Activated naive CD8-positive, alpha-beta T cell treated with anti-CD3 and anti-CD28 coated beads, Interleukin-2, amount 10 ng/mL, durations not matched to agents 7 days and 5 days (primary cell): ENCODE measurements around the gene HSPB7. TPM values are rescaled to one million over a fixed set of nuclear protein-coding genes. Genes with fewer than 3 reads are reported as not detected.
A peak's percentile ranks its signal among the peaks of the same experiment; 100 is the strongest.

ENCODE experiments used
- ATAC-seq: fragments of 150-1000 bp; cut with Tn5 transposase; one replicate; pipeline ENCODE4 v1.10.0; 2021; ENCODE audit warnings: low read depth, moderate library complexity
- POLR2A ChIA-PET: fragments of 350-600 bp; sonication (Branson Sonifier 250); formaldehyde crosslinking; loops from one replicate; lab custom pipeline; 2021; ENCODE audit warnings: antibody characterized with exemption; lab: Charles Lee
- DNase-seq: peaks from one replicate; pipeline ENCODE4 v3.0.0; 2021
- H3K27ac Mint-ChIP-seq: one replicate; pipeline ENCODE4 v1.8.0; 2022; ENCODE audit warnings: mild to moderate bottlenecking, mixed read lengths
- H3K27me3 Mint-ChIP-seq: one replicate; pipeline ENCODE4 v1.8.0; 2022; ENCODE audit warnings: mild to moderate bottlenecking, moderate library complexity, mixed read lengths
- H3K36me3 Mint-ChIP-seq: one replicate; pipeline ENCODE4 v1.8.0; 2021; ENCODE audit warnings: mild to moderate bottlenecking, mixed read lengths
- H3K4me1 Mint-ChIP-seq: one replicate; pipeline ENCODE4 v1.8.0; 2021; ENCODE audit warnings: mixed read lengths
- H3K4me3 Mint-ChIP-seq: one replicate; pipeline ENCODE4 v1.8.0; 2022; ENCODE audit warnings: mild to moderate bottlenecking, moderate library complexity, mixed read lengths
- H3K9me3 Mint-ChIP-seq: one replicate; pipeline ENCODE4 v1.8.0; 2021; ENCODE audit warnings: mixed read lengths
- total RNA-seq, 2 experiments: library from RNA; stranded (reverse); gene quantifications; one replicate each; pipeline ENCODE4 v1.2.3, GENCODE V29; 2021

HSPB7 gene
- total RNA-seq, 2 experiments from 2014 or later = not detected

DNA sequence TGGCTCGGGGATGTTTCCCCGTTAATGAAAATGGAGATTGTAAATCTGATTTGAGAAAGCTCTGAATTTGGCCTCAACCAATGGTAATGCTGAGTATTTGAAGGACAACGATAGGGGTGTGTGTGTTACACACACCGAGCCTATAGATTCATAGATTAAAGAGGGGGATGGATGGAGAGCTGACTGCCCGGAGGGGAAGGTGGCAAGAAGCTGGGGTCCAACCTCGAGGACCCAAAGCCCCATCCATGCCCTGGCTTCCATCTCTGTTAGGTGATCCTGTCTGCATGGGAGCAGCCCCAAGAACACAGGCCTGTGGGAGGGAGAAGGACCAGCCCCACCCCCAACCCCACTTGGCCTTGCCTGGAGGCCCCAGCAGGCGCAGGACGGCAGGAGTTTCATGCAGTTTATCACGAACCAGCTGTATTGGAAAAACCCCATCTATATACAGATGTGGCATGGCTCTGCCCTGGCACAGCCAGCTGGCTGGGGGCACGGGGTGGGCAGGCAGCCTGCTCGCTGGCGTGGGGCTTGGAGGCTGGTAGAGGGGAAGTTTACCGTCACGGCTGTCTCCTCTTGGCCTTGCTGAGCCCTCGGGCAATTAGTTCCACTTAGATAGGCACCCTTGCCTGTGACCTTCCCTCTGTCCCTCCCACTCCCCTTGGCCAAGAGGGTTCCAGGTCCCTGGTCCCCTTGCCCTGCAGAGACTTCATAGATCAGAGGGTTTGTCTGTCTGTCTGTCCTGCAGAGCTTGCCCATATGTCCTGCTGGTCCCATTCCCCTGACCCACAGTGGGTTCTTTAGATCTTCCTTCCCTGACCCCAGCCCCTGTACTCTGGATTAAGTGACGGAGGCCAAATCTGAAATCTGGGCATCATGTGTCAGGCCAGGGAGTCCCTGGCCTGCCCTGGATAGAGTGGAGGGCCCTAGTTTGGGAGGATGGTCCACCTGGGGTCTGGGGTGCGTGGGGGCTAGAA, 3.0 kb downstream of the HSPB7 start:
- DNase-seq (no peak), ATAC-seq (no peak)
- H3K4me3 Mint-ChIP-seq = no peak overlapping the region
- H3K4me1 Mint-ChIP-seq = no peaks in the 10 kb centered on the region
- H3K9me3 Mint-ChIP-seq = no peaks in the 10 kb centered on the region
- POLR2A ChIA-PET = no interaction called here
- peaks cover 14% of the 10 kb centered on the region for H3K27me3 Mint-ChIP-seq
- H3K36me3 Mint-ChIP-seq = no peaks in the 10 kb centered on the region
- no peak overlapping the region for H3K27ac Mint-ChIP-seq

DNA sequence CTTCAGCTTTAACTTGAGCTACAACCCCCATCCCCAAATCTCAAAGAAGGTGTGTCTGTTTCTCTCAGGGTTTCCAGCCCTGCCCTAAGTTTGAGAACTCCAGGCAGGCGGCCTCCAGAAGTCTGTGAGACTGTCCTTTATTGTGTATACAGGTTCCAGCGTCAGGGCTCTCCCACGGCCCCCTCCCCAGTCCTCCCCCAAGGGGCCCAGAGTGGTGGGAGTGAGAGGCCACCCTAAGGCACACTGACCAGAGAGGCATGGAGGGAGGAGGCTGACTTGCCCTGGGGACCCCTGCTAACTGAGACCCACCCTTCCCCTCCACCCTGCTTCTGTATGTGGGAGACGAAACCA, 4.0 kb downstream of the HSPB7 start:
- no peaks in the 10 kb centered on the region for H3K4me1 Mint-ChIP-seq
- no peaks in the 10 kb centered on the region for H3K36me3 Mint-ChIP-seq
- no peak for DNase-seq
- POLR2A ChIA-PET = no interaction called here
- H3K9me3 Mint-ChIP-seq = no peaks in the 10 kb centered on the region
- H3K4me3 Mint-ChIP-seq = no peak overlapping the region
- peaks cover 14% of the 10 kb centered on the region for H3K27me3 Mint-ChIP-seq
- H3K27ac Mint-ChIP-seq = no peak overlapping the region
- ATAC-seq = no peak

- POLR2A ChIA-PET = no interaction called here
- peak; percentile 41 for ATAC-seq
- peak; percentile 48 for DNase-seq
- no peaks in the 10 kb centered on the region for H3K4me1 Mint-ChIP-seq
- H3K4me3 Mint-ChIP-seq = no peak overlapping the region
- H3K36me3 Mint-ChIP-seq = no peaks in the 10 kb centered on the region
- H3K9me3 Mint-ChIP-seq = no peaks in the 10 kb centered on the region
- peaks cover 14% of the 10 kb centered on the region for H3K27me3 Mint-ChIP-seq
- H3K27ac Mint-ChIP-seq = peak overlapping the region; percentile 65
These were observed 4.5 kb downstream of the HSPB7 start for GRCh38 chr1:16013220-16013907.

GRCh38 chr1:16012590-16013219, 5.1 kb downstream of the HSPB7 start:
- POLR2A ChIA-PET = interaction anchor here (0.6 kb wide), 1 partner anchor 156 kb away, joined by 3 read pairs; no protein-coding TSS in a partner anchor
- H3K27ac Mint-ChIP-seq = no peak overlapping the region
- DNase-seq = peak; percentile 66
- peak overlapping the region; percentile 39 for H3K4me3 Mint-ChIP-seq
- no peaks in the 10 kb centered on the region for H3K36me3 Mint-ChIP-seq
- ATAC-seq = peak; percentile 37
- H3K27me3 Mint-ChIP-seq = peaks cover 14% of the 10 kb centered on the region
- no peaks in the 10 kb centered on the region for H3K4me1 Mint-ChIP-seq
- H3K9me3 Mint-ChIP-seq = no peaks in the 10 kb centered on the region

- Mint-ChIP-seq H3K27me3 (peaks cover 14% of the 10 kb centered on the region), H3K4me1 (peaks cover 3% of the 10 kb centered on the region), H3K27ac (no peak overlapping the region), H3K36me3 (no peaks in the 10 kb centered on the region), H3K9me3 (no peaks in the 10 kb centered on the region), H3K4me3 (peak overlapping the region; percentile 39)
- POLR2A ChIA-PET = interaction anchor here (0.6 kb wide), 1 partner anchor 157 kb away, joined by 3 read pairs; no protein-coding TSS in a partner anchor
- ATAC-seq (no peak), DNase-seq (no peak)
These were observed 5.8 kb downstream of the HSPB7 start for GRCh38 chr1:16011936-16012589.

- no peak overlapping the region for H3K27ac Mint-ChIP-seq
- no peak overlapping the region for H3K4me3 Mint-ChIP-seq
- ATAC-seq (no peak), DNase-seq (no peak)
- H3K4me1 Mint-ChIP-seq = peaks cover 7% of the 10 kb centered on the region
- no peaks in the 10 kb centered on the region for H3K9me3 Mint-ChIP-seq
- POLR2A ChIA-PET = no interaction called here
- no peaks in the 10 kb centered on the region for H3K36me3 Mint-ChIP-seq
- H3K27me3 Mint-ChIP-seq = peaks cover 14% of the 10 kb centered on the region
These were observed 7.0 kb downstream of the HSPB7 start for GRCh38 chr1:16010837-16011236.

GRCh38 chr1:16009678-16010077, 8.2 kb downstream of the HSPB7 start:
- Mint-ChIP-seq H3K4me3 (no peak overlapping the region), H3K27ac (no peak overlapping the region), H3K4me1 (peaks cover 7% of the 10 kb centered on the region), H3K36me3 (no peaks in the 10 kb centered on the region), H3K9me3 (no peaks in the 10 kb centered on the region), H3K27me3 (peaks cover 13% of the 10 kb centered on the region)
- no peak for ATAC-seq
- DNase-seq = no peak
- POLR2A ChIA-PET = interaction anchor here (0.5 kb wide), 1 partner anchor 171 kb away, joined by 4 read pairs; no protein-coding TSS in a partner anchor

- Mint-ChIP-seq H3K4me1 (peaks cover 7% of the 10 kb centered on the region), H3K4me3 (no peak overlapping the region), H3K36me3 (no peaks in the 10 kb centered on the region), H3K27ac (no peak overlapping the region), H3K9me3 (no peaks in the 10 kb centered on the region), H3K27me3 (peaks cover 10% of the 10 kb centered on the region)
- ATAC-seq = peak; percentile 43
- peak; percentile 73 for DNase-seq
- POLR2A ChIA-PET = no interaction called here
These were observed 8.8 kb downstream of the HSPB7 start for GRCh38 chr1:16009030-16009460.

- DNase-seq = no peak
- no peak overlapping the region for H3K27ac Mint-ChIP-seq
- peaks cover 7% of the 10 kb centered on the region for H3K4me1 Mint-ChIP-seq
- H3K27me3 Mint-ChIP-seq = peaks cover 7% of the 10 kb centered on the region
- no peak for ATAC-seq
- POLR2A ChIA-PET = no interaction called here
- H3K4me3 Mint-ChIP-seq = no peak overlapping the region
- H3K9me3 Mint-ChIP-seq = no peaks in the 10 kb centered on the region
- H3K36me3 Mint-ChIP-seq = no peaks in the 10 kb centered on the region
These were observed 10.0 kb downstream of the HSPB7 start for GRCh38 chr1:16007671-16008341.

- Mint-ChIP-seq H3K4me3 (no peak overlapping the region), H3K27me3 (peaks cover 7% of the 10 kb centered on the region), H3K36me3 (no peaks in the 10 kb centered on the region), H3K27ac (no peak overlapping the region), H3K9me3 (no peaks in the 10 kb centered on the region), H3K4me1 (peaks cover 7% of the 10 kb centered on the region)
- DNase-seq (no peak), ATAC-seq (peak; percentile 58)
- POLR2A ChIA-PET = no interaction called here
These were observed 11.0 kb downstream of the HSPB7 start for GRCh38 chr1:16006552-16007485.

DNA sequence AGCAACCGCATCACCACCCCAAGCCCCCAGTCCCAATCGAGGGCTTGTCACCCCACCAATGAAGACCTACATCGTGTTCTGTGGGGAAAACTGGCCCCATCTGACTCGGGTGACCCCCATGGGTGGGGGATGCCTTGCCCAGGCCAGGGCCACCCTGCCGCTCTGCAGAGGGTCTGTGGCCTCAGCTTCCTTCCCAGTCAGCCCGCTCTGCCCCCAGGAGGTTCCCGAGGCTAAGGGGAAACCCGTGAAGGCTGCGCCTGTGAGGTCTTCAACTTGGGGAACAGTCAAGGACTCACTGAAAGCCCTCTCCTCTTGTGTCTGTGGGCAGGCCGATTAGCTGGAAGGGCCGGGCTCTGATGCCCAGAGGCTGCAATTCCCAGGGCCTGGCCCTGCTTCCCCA, 11.8 kb downstream of the HSPB7 start:
- Mint-ChIP-seq H3K9me3 (no peaks in the 10 kb centered on the region), H3K27me3 (peaks cover 4% of the 10 kb centered on the region), H3K36me3 (no peaks in the 10 kb centered on the region), H3K4me3 (no peak overlapping the region), H3K27ac (no peak overlapping the region), H3K4me1 (peaks cover 7% of the 10 kb centered on the region)
- POLR2A ChIA-PET = no interaction called here
- no peak for DNase-seq
- no peak for ATAC-seq

GRCh38 chr1:16005597-16005996, 12.2 kb downstream of the HSPB7 start:
- Mint-ChIP-seq H3K27me3 (no peaks in the 10 kb centered on the region), H3K4me3 (no peak overlapping the region), H3K4me1 (peaks cover 7% of the 10 kb centered on the region), H3K9me3 (no peaks in the 10 kb centered on the region), H3K36me3 (no peaks in the 10 kb centered on the region), H3K27ac (no peak overlapping the region)
- POLR2A ChIA-PET = no interaction called here
- DNase-seq (no peak), ATAC-seq (no peak)
